Measurements from ENCODE around the gene PPIH. TPM values are rescaled to one million over a fixed set of nuclear protein-coding genes. Genes with fewer than 3 reads are reported as not detected.

The PPIH gene
- total and polyA plus RNA-seq, 10 of the 15 experiments (the other 5 are each of a cell fraction or from before 2014, with no cell fraction given): 75.1 to 172 (median 122) TPM

- CTCF ChIA-PET: interaction anchor here (0.7 to 0.9 kb wide), 2 partner anchors 16 to 62 kb away, joined by 3 read pairs; no protein-coding TSS in a partner anchor
- ATAC-seq: no peak
- H3K4me2 ChIP-seq (ENCODE audit: control insufficient read depth, insufficient read depth): peak overlapping the region; percentile 98
- H2AFZ ChIP-seq (ENCODE audit: control insufficient read depth, low read depth, low read length): no peak overlapping the region
- in situ Hi-C loops (cut with MboI) (no loop called here), intact Hi-C loops (cut with micrococcal nuclease; ENCODE audit: unreplicated experiment) (no loop called here)
- peaks cover 0 to 21% of the 10 kb centered on the region in 2 experiments; a peak in 3 of 4 replicates for H3K36me3 ChIP-seq (ENCODE audit: control insufficient read depth in 2 of 2, insufficient read depth in 2 of 2, low read length in 1 of 2)
- RAD21 ChIA-PET (ENCODE audit: unreplicated experiment): interaction anchor here (1.1 kb wide), 1 partner anchor 108 kb away, joined by 3 read pairs; no protein-coding TSS in a partner anchor
- TF ChIP-seq BHLHE40 (IDR thresholded peaks at IDR 0.05; ENCODE audit: borderline replicate concordance in 1 of 2, low read depth in 2 of 2, low read length in 1 of 2) (no peak), TCF12 (IDR thresholded peaks at IDR 0.05; ENCODE audit: low read depth, low read length) (no peak), IRF4 (IDR thresholded peaks at IDR 0.05; ENCODE audit: low read depth, low read length) (no peak), LARP7 (IDR thresholded peaks at IDR 0.05) (no peak), STAT3 (IDR thresholded peaks at IDR 0.05; ENCODE audit: low read depth, low read length) (no peak), SIX5 (IDR thresholded peaks at IDR 0.05; ENCODE audit: low read depth, low read length, severe bottlenecking) (no peak), NFYA (IDR thresholded peaks at IDR 0.05; ENCODE audit: borderline replicate concordance, low read depth, low read length) (no peak), SMC3 (IDR thresholded peaks at IDR 0.05; ENCODE audit: borderline replicate concordance, low read length) (no peak), MEF2B (IDR thresholded peaks at IDR 0.05; ENCODE audit: partially characterized antibody, poor library complexity, severe bottlenecking) (no peak), MYB (IDR thresholded peaks at IDR 0.05; ENCODE audit: borderline replicate concordance, low read depth, low read length) (no peak), BRCA1 (IDR thresholded peaks at IDR 0.05; ENCODE audit: low read depth, low read length) (no peak), ETV6 (conservative IDR thresholded peaks at IDR 0.05 in 1 of 2, IDR thresholded peaks at IDR 0.05 in 1 of 2; ENCODE audit: borderline replicate concordance in 1 of 2, low read depth in 1 of 2) (no peak), PBX3 (IDR thresholded peaks at IDR 0.05; ENCODE audit: insufficient replicate concordance, low read depth, low read length) (no peak), BACH1 (IDR thresholded peaks at IDR 0.05; ENCODE audit: borderline replicate concordance) (no peak), NBN (IDR thresholded peaks at IDR 0.05) (no peak), SP1 (IDR thresholded peaks at IDR 0.05; ENCODE audit: low read depth, low read length) (no peak), CREB1 (IDR thresholded peaks at IDR 0.05; ENCODE audit: low read depth) (no peak)
- WGBS (ENCODE audit: insufficient coverage, insufficient replicate concordance, low lambda C conversion rate, missing lambda C conversion rate): 62% methylated on average over 4 of the region's 4 CpGs
- DNase-seq (ENCODE audit: low read depth, low spot score): no peak
- H3K79me2 ChIP-seq (ENCODE audit: control insufficient read depth, insufficient read depth, low read length): peaks cover 95% of the 10 kb centered on the region
- no TSS peak for BruUV-seq (replicated peaks)
- peak overlapping the region; percentile 78 for H3K4me3 ChIP-seq
- no peaks in the 10 kb centered on the region for H3K27me3 ChIP-seq (replicated peaks in 1 of 2; ENCODE audit: control insufficient read depth in 2 of 2, insufficient read depth in 2 of 2, low read length in 1 of 2)
- SMC1A ChIA-PET (ENCODE audit: uncharacterized antibody, unreplicated experiment): interaction anchor here (1.3 to 1.4 kb wide), 2 partner anchors 79 to 81 kb away, joined by 3 read pairs; partner anchors contain the start of genes C1orf50 and P3H1
- H3K4me1 ChIP-seq (ENCODE audit: control insufficient read depth, insufficient read depth, low read length): peaks cover 18% of the 10 kb centered on the region
- peaks cover 8% of the 10 kb centered on the region for H4K20me1 ChIP-seq (ENCODE audit: control insufficient read depth, insufficient read depth)
- no peak overlapping the region for H3K27ac ChIP-seq (ENCODE audit: control insufficient read depth, insufficient read depth)
- no peak for FAIRE-seq
- POLR2A ChIA-PET: interaction anchor here (0.8 to 5.1 kb wide), 2 partner anchors 29 to 81 kb away, joined by 4 to 24 read pairs; partner anchors contain the start of genes C1orf50, P3H1 and PPIH
- H3K9me3 ChIP-seq (replicated peaks; ENCODE audit: control insufficient read depth, insufficient read depth, low read length): no peaks in the 10 kb centered on the region; the same call in 2 of the 3 replicates
- no peak overlapping the region for H3K9ac ChIP-seq (ENCODE audit: control insufficient read depth, insufficient read depth, low read length)
Measured at GRCh38 chr1:42686418-42686817, 28.2 kb downstream of the PPIH start.
